ENCODE measurements around the gene ATP5PD.

Gene ATP5PD

GRCh38 chr17:75065562-75066151 is 18.9 kb upstream of the ATP5PD start:
- Histone ChIP-seq H3K79me2 (ENCODE audit: insufficient read depth, low read length) (no peaks in the 10 kb centered on the region), H3K9me3 (ENCODE audit: insufficient read depth, low read length, severe bottlenecking) (no peaks in the 10 kb centered on the region), H3K4me1 (ENCODE audit: insufficient read depth, low read length) (peaks cover 31% of the 10 kb centered on the region), H3K27me3 (ENCODE audit: insufficient read depth, low read length, poor library complexity) (no peaks in the 10 kb centered on the region), H2AFZ (ENCODE audit: low read depth, low read length) (no peak overlapping the region), H3K36me3 (ENCODE audit: insufficient read depth, low read length) (peaks cover 45% of the 10 kb centered on the region), H3K27ac (ENCODE audit: low read length) (peak overlapping the region; percentile 45), H3K4me2 (ENCODE audit: insufficient read depth, low read length) (no peak overlapping the region), H3K9ac (ENCODE audit: low read depth, low read length) (no peak overlapping the region), H3K4me3 (ENCODE audit: low read depth in 1 of 2, low read length in 2 of 2) (no peak overlapping the region), H4K20me1 (ENCODE audit: insufficient read depth, low read length) (no peaks in the 10 kb centered on the region)
- TF ChIP-seq EZH2 (IDR thresholded peaks at IDR 0.05; ENCODE audit: borderline replicate concordance, low read depth, low read length, severe bottlenecking): no peak
- TF ChIP-seq CTCF (IDR thresholded peaks at IDR 0.05; ENCODE audit: borderline replicate concordance, extremely low read depth, low read length, poor library complexity, severe bottlenecking): no peak
- no peak for DNase-seq
- no peak for ATAC-seq (ENCODE audit: insufficient read depth, low read depth)

- Histone ChIP-seq H3K4me1 (ENCODE audit: insufficient read depth, low read length) (peaks cover 31% of the 10 kb centered on the region), H3K9me3 (ENCODE audit: insufficient read depth, low read length, severe bottlenecking) (no peaks in the 10 kb centered on the region), H4K20me1 (ENCODE audit: insufficient read depth, low read length) (no peaks in the 10 kb centered on the region), H3K36me3 (ENCODE audit: insufficient read depth, low read length) (peaks cover 51% of the 10 kb centered on the region), H3K79me2 (ENCODE audit: insufficient read depth, low read length) (no peaks in the 10 kb centered on the region), H3K27ac (ENCODE audit: low read length) (peak overlapping the region; percentile 45), H3K27me3 (ENCODE audit: insufficient read depth, low read length, poor library complexity) (no peaks in the 10 kb centered on the region), H2AFZ (ENCODE audit: low read depth, low read length) (no peak overlapping the region), H3K4me2 (ENCODE audit: insufficient read depth, low read length) (no peak overlapping the region), H3K4me3 (ENCODE audit: low read depth in 1 of 2, low read length in 2 of 2) (no peak overlapping the region), H3K9ac (ENCODE audit: low read depth, low read length) (no peak overlapping the region)
- ATAC-seq (ENCODE audit: insufficient read depth, low read depth): no peak
- TF ChIP-seq CTCF (IDR thresholded peaks at IDR 0.05; ENCODE audit: borderline replicate concordance, extremely low read depth, low read length, poor library complexity, severe bottlenecking): no peak
- TF ChIP-seq EZH2 (IDR thresholded peaks at IDR 0.05; ENCODE audit: borderline replicate concordance, low read depth, low read length, severe bottlenecking): no peak
- no peak for DNase-seq
Observed at GRCh38 chr17:75064867-75065561, 18.2 kb upstream of the ATP5PD start.

- Histone ChIP-seq H3K4me2 (ENCODE audit: insufficient read depth, low read length) (no peak overlapping the region), H4K20me1 (ENCODE audit: insufficient read depth, low read length) (no peaks in the 10 kb centered on the region), H3K36me3 (ENCODE audit: insufficient read depth, low read length) (peaks cover 57% of the 10 kb centered on the region), H3K27ac (ENCODE audit: low read length) (no peak overlapping the region), H3K4me1 (ENCODE audit: insufficient read depth, low read length) (peaks cover 31% of the 10 kb centered on the region), H3K27me3 (ENCODE audit: insufficient read depth, low read length, poor library complexity) (no peaks in the 10 kb centered on the region), H3K9ac (ENCODE audit: low read depth, low read length) (no peak overlapping the region), H3K4me3 (ENCODE audit: low read depth in 1 of 2, low read length in 2 of 2) (no peak overlapping the region), H2AFZ (ENCODE audit: low read depth, low read length) (no peak overlapping the region), H3K9me3 (ENCODE audit: insufficient read depth, low read length, severe bottlenecking) (no peaks in the 10 kb centered on the region), H3K79me2 (ENCODE audit: insufficient read depth, low read length) (no peaks in the 10 kb centered on the region)
- TF ChIP-seq CTCF (IDR thresholded peaks at IDR 0.05; ENCODE audit: borderline replicate concordance, extremely low read depth, low read length, poor library complexity, severe bottlenecking): no peak
- TF ChIP-seq EZH2 (IDR thresholded peaks at IDR 0.05; ENCODE audit: borderline replicate concordance, low read depth, low read length, severe bottlenecking): no peak
- ATAC-seq (ENCODE audit: insufficient read depth, low read depth): no peak
- no peak for DNase-seq
Observed at GRCh38 chr17:75064460-75064859, 17.7 kb upstream of the ATP5PD start.
